Activated CD8-positive, alpha-beta T cell treated with anti-CD3 and anti-CD28 coated beads, Interleukin-2, amount 10 ng/mL, durations not matched to agents 7 days and 5 days (primary cell): ENCODE results near the gene COL4A1. TPM values are rescaled to one million over a fixed set of nuclear protein-coding genes. Genes with fewer than 3 reads are reported as not detected.

Experiments
- ATAC-seq: fragments of 150-1000 bp; cut with Tn5 transposase; one replicate; pipeline ENCODE4 v1.10.0; 2021; ENCODE audit warnings: moderate library complexity
- CTCF ChIA-PET: fragments of 350-600 bp; sonication (Branson Sonifier 250); formaldehyde crosslinking; loops from one replicate; lab custom pipeline; 2021; ENCODE audit warnings: antibody characterized with exemption; lab: Charles Lee
- POLR2A ChIA-PET: fragments of 350-600 bp; sonication (Branson Sonifier 250); formaldehyde crosslinking; loops from one replicate; lab custom pipeline; 2021; ENCODE audit warnings: antibody characterized with exemption; lab: Charles Lee
- DNase-seq: peaks from one replicate; pipeline ENCODE4 v3.0.0-alpha.2; 2020
- H3K27ac Mint-ChIP-seq: one replicate; pipeline ENCODE4 v1.8.0; 2021; ENCODE audit warnings: mild to moderate bottlenecking, mixed read lengths
- H3K27me3 Mint-ChIP-seq: one replicate; pipeline ENCODE4 v1.8.0; 2021; ENCODE audit warnings: low read depth, mixed read lengths
- H3K36me3 Mint-ChIP-seq: one replicate; pipeline ENCODE4 v1.8.0; 2021; ENCODE audit warnings: low read depth, mixed read lengths
- H3K4me1 Mint-ChIP-seq: one replicate; pipeline ENCODE4 v1.8.0; 2021; ENCODE audit warnings: low read depth, mixed read lengths
- H3K4me3 Mint-ChIP-seq: one replicate; pipeline ENCODE4 v1.8.0; 2021; ENCODE audit warnings: mild to moderate bottlenecking, mixed read lengths
- H3K9me3 Mint-ChIP-seq: one replicate; pipeline ENCODE4 v1.8.0; 2022; ENCODE audit warnings: mixed read lengths; ENCODE audit not compliant: insufficient read depth
- total RNA-seq, 2 experiments: library from RNA; stranded (reverse); gene quantifications; one replicate each; pipeline ENCODE4 v1.2.3, GENCODE V29; 2021

Gene COL4A1
- total RNA-seq, 2 experiments from 2014 or later, result not detected

GRCh38 chr13:110154410-110154933 lies 152.5 kb downstream of the COL4A1 start:
- Mint-ChIP-seq H3K36me3 (no peaks in the 10 kb centered on the region), H3K27me3 (no peaks in the 10 kb centered on the region), H3K4me1 (no peaks in the 10 kb centered on the region), H3K9me3 (no peaks in the 10 kb centered on the region), H3K27ac (no peak overlapping the region), H3K4me3 (no peak overlapping the region)
- CTCF ChIA-PET, result no interaction called here
- POLR2A ChIA-PET, result no interaction called here
- no peak for ATAC-seq
- no peak for DNase-seq

GRCh38 chr13:110152351-110152750 lies 154.6 kb downstream of the COL4A1 start:
- H3K9me3 Mint-ChIP-seq, result no peaks in the 10 kb centered on the region
- H3K27ac Mint-ChIP-seq, result no peak overlapping the region
- H3K27me3 Mint-ChIP-seq, result no peaks in the 10 kb centered on the region
- H3K4me3 Mint-ChIP-seq, result no peak overlapping the region
- H3K36me3 Mint-ChIP-seq, result no peaks in the 10 kb centered on the region
- CTCF ChIA-PET, result no interaction called here
- ATAC-seq, result no peak
- no peaks in the 10 kb centered on the region for H3K4me1 Mint-ChIP-seq
- POLR2A ChIA-PET, result no interaction called here
- no peak for DNase-seq

DNA sequence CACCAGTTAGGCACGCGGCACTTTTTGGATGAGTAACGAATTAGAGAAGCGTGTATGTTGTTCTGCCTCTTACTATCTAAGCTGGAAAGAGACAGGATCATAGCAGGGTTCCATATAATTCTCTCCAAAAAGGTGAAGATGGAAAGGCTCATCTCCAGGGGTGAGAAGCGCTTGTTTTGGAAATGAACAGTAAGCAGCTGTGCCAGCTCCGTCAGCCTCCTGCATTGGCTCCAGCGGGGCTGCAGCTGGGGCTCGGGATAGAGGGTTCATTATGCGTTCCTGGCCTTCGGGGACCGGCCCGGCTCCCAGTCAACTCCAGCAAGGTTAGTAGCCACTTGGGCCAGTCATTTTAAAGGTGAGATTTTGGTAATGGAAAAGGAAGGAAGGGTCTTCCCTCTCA lies 155.5 kb downstream of the COL4A1 start:
- H3K9me3 Mint-ChIP-seq, result no peaks in the 10 kb centered on the region
- no peak overlapping the region for H3K27ac Mint-ChIP-seq
- no peak for DNase-seq
- no peaks in the 10 kb centered on the region for H3K36me3 Mint-ChIP-seq
- no peaks in the 10 kb centered on the region for H3K4me1 Mint-ChIP-seq
- no peaks in the 10 kb centered on the region for H3K27me3 Mint-ChIP-seq
- no peak overlapping the region for H3K4me3 Mint-ChIP-seq
- no peak for ATAC-seq
- ChIA-PET POLR2A (no interaction called here), CTCF (no interaction called here)

GRCh38 chr13:110150384-110151101 lies 156.4 kb downstream of the COL4A1 start:
- ATAC-seq, result no peak
- Mint-ChIP-seq H3K9me3 (no peaks in the 10 kb centered on the region), H3K27me3 (peaks cover 2% of the 10 kb centered on the region), H3K27ac (no peak overlapping the region), H3K4me1 (no peaks in the 10 kb centered on the region), H3K4me3 (no peak overlapping the region), H3K36me3 (no peaks in the 10 kb centered on the region)
- CTCF ChIA-PET, result no interaction called here
- no peak for DNase-seq
- POLR2A ChIA-PET, result no interaction called here

DNA sequence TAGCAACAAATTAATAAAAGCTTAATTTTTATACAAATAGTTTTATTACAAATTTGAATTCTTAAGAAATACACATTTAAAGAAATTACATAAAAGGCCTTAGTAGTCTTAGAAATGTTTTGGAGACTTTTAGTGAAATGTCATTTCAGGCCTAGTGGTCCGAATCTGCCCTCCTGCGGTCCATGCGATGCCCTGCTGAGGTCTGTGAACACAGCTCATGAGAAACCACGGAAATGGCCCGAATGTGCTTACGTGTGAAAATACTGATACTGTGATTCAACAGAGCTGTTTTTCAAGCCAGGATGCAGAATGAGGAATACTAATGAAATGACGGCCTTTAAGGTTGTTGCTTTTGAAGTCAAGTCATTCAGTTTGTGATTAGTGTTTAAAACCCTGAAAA lies 157.9 kb downstream of the COL4A1 start:
- H3K4me1 Mint-ChIP-seq, result no peaks in the 10 kb centered on the region
- no peak for DNase-seq
- no peaks in the 10 kb centered on the region for H3K9me3 Mint-ChIP-seq
- H3K36me3 Mint-ChIP-seq, result no peaks in the 10 kb centered on the region
- ATAC-seq, result no peak
- no peak overlapping the region for H3K4me3 Mint-ChIP-seq
- ChIA-PET CTCF (no interaction called here), POLR2A (no interaction called here)
- H3K27ac Mint-ChIP-seq, result no peak overlapping the region
- peaks cover 5% of the 10 kb centered on the region for H3K27me3 Mint-ChIP-seq

DNA sequence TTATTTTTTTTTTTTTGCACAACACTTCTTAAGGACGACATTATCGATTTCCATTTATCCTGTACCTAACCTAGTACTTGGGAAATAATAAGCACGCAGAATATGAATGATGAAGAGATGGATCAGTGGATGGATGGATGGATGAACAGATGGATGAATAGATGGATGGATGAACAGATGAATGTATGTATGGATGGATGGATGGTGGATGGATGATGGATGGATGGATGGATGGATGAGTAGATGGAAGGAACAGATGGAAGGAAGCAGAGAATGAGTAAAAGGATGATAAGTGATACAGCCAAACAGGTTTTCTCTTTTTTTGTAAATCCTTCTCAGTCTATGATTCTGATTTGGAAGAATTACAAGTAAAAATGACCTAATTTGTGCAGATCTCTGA lies 166.9 kb downstream of the COL4A1 start:
- Mint-ChIP-seq H3K4me1 (peaks cover 13% of the 10 kb centered on the region), H3K9me3 (peaks cover 9% of the 10 kb centered on the region), H3K36me3 (no peaks in the 10 kb centered on the region), H3K27ac (no peak overlapping the region), H3K27me3 (peaks cover 38% of the 10 kb centered on the region), H3K4me3 (no peak overlapping the region)
- no peak for DNase-seq
- CTCF ChIA-PET, result no interaction called here
- ATAC-seq, result no peak
- POLR2A ChIA-PET, result no interaction called here

- ChIA-PET POLR2A (no interaction called here), CTCF (no interaction called here)
- Mint-ChIP-seq H3K27ac (no peak overlapping the region), H3K4me1 (peaks cover 13% of the 10 kb centered on the region), H3K9me3 (peaks cover 9% of the 10 kb centered on the region), H3K27me3 (peaks cover 36% of the 10 kb centered on the region), H3K36me3 (no peaks in the 10 kb centered on the region), H3K4me3 (peak overlapping the region; percentile 29)
- no peak for ATAC-seq
- DNase-seq, result no peak
These were observed 168.3 kb downstream of the COL4A1 start for GRCh38 chr13:110138700-110139036.

- peaks cover 36% of the 10 kb centered on the region for H3K27me3 Mint-ChIP-seq
- peak overlapping the region; percentile 75 for H3K4me3 Mint-ChIP-seq
- ChIA-PET POLR2A (no interaction called here), CTCF (no interaction called here)
- peaks cover 13% of the 10 kb centered on the region for H3K4me1 Mint-ChIP-seq
- peak; percentile 77 for DNase-seq
- H3K9me3 Mint-ChIP-seq, result peaks cover 7% of the 10 kb centered on the region
- ATAC-seq, result peak; percentile 89
- peak overlapping the region; percentile 73 for H3K27ac Mint-ChIP-seq
- no peaks in the 10 kb centered on the region for H3K36me3 Mint-ChIP-seq
These were observed 168.8 kb downstream of the COL4A1 start for GRCh38 chr13:110138010-110138699.

GRCh38 chr13:110137680-110138009 lies 169.3 kb downstream of the COL4A1 start:
- no peaks in the 10 kb centered on the region for H3K36me3 Mint-ChIP-seq
- peak; percentile 70 for ATAC-seq
- H3K4me3 Mint-ChIP-seq, result peak overlapping the region; percentile 75

GRCh38 chr13:110136660-110137585 lies 170.0 kb downstream of the COL4A1 start:
- Mint-ChIP-seq H3K4me1 (peaks cover 13% of the 10 kb centered on the region), H3K36me3 (no peaks in the 10 kb centered on the region), H3K4me3 (peak overlapping the region; percentile 75), H3K27me3 (peaks cover 34% of the 10 kb centered on the region), H3K9me3 (no peaks in the 10 kb centered on the region), H3K27ac (peak overlapping the region; percentile 10)
- no peak for DNase-seq
- ATAC-seq, result no peak
- CTCF ChIA-PET, result interaction anchor here (0.9 kb wide), 1 partner anchor 9 kb away, joined by 3 read pairs; no protein-coding TSS in a partner anchor
- POLR2A ChIA-PET, result no interaction called here

More at GRCh38 chr13:110137680-110138009, 169.3 kb downstream of the COL4A1 start:
- Mint-ChIP-seq H3K4me1 (peaks cover 13% of the 10 kb centered on the region), H3K9me3 (peaks cover 2% of the 10 kb centered on the region), H3K27ac (peak overlapping the region; percentile 73), H3K27me3 (peaks cover 36% of the 10 kb centered on the region)
- CTCF ChIA-PET, result no interaction called here
- DNase-seq, result no peak
- POLR2A ChIA-PET, result no interaction called here

GRCh38 chr13:110135977-110136597 lies 170.9 kb downstream of the COL4A1 start:
- CTCF ChIA-PET, result interaction anchor here (0.9 kb wide), 1 partner anchor 10 kb away, joined by 3 read pairs; no protein-coding TSS in a partner anchor

More at GRCh38 chr13:110135977-110136597, 170.9 kb downstream of the COL4A1 start:
- no peak for ATAC-seq
- POLR2A ChIA-PET, result no interaction called here
- no peak overlapping the region for H3K4me3 Mint-ChIP-seq
- DNase-seq, result no peak
- H3K27ac Mint-ChIP-seq, result no peak overlapping the region
- peaks cover 13% of the 10 kb centered on the region for H3K4me1 Mint-ChIP-seq
- no peaks in the 10 kb centered on the region for H3K36me3 Mint-ChIP-seq
- peaks cover 29% of the 10 kb centered on the region for H3K27me3 Mint-ChIP-seq
- no peaks in the 10 kb centered on the region for H3K9me3 Mint-ChIP-seq
